Epithelial cell of proximal tubule (primary cell): ENCODE data around the gene ZNF398. TPM values are rescaled to one million over a fixed set of nuclear protein-coding genes. Genes with fewer than 3 reads are reported as not detected.
"Not testable (repeated sequence)": the region's sequence is repeated elsewhere in the genome, so short reads cannot be mapped to it uniquely, and the experiment has no call there.

Source experiments
- DNase-seq: peaks from one replicate; pipeline ENCODE4 v3.0.0-alpha.2; 2011; ENCODE audit warnings: low read depth
- H3K4me3 ChIP-seq: 2 replicates; pipeline ENCODE4 v1.5.1; 2011; ENCODE audit warnings: low read depth, mild to moderate bottlenecking, low read length
- total RNA-seq: library from RNA; depleted of rRNA; stranded (reverse); fragments of >200 nt; gene quantifications from 2 replicates; pipeline ENCODE4 v1.2.3, GENCODE V29; 2015
- TF ChIP-seq, protein P1 (sequence below): conservative IDR thresholded peaks from 2 replicates; pipeline ENCODE4 v1.5.1; 2012; ENCODE audit warnings: low read depth, mild to moderate bottlenecking, low read length

ZNF398 gene
- total RNA-seq, 1 donor from 2014 or later: 11.1 TPM

GRCh38 chr7:149218469-149219420, 71.5 kb downstream of the ZNF398 start:
- H3K4me3 ChIP-seq: no peak overlapping the region
- TF ChIP-seq, protein P1, sequence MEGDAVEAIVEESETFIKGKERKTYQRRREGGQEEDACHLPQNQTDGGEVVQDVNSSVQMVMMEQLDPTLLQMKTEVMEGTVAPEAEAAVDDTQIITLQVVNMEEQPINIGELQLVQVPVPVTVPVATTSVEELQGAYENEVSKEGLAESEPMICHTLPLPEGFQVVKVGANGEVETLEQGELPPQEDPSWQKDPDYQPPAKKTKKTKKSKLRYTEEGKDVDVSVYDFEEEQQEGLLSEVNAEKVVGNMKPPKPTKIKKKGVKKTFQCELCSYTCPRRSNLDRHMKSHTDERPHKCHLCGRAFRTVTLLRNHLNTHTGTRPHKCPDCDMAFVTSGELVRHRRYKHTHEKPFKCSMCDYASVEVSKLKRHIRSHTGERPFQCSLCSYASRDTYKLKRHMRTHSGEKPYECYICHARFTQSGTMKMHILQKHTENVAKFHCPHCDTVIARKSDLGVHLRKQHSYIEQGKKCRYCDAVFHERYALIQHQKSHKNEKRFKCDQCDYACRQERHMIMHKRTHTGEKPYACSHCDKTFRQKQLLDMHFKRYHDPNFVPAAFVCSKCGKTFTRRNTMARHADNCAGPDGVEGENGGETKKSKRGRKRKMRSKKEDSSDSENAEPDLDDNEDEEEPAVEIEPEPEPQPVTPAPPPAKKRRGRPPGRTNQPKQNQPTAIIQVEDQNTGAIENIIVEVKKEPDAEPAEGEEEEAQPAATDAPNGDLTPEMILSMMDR: no peak
- DNase-seq: no peak

DNA sequence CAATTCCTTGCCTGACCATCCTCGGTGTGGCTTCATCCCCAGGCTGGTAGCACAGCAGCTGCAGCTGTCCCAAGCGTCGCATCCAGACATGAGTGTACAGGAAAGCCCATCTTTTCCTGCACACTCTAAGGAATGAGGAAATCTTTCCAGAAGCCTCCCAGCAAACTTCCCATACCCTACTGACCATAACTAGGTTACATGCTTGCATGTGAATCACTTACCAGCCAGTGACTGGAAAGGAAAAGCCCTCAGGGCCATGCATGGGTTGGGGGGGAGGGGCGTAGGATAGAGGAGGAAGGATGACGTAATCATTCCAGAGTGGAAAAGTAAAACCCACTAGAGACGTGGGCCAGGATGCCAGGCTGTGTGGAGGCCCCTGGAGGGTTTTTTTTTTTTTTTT, 73.3 kb downstream of the ZNF398 start:
- no peak for DNase-seq
- no peak overlapping the region for H3K4me3 ChIP-seq
- TF ChIP-seq, protein P1: no peak

GRCh38 chr7:149223176-149223575, 75.9 kb downstream of the ZNF398 start:
- DNase-seq: no peak
- no peak overlapping the region for H3K4me3 ChIP-seq
- TF ChIP-seq, protein P1: no peak

GRCh38 chr7:149223761-149224160, 76.5 kb downstream of the ZNF398 start:
- no peak overlapping the region for H3K4me3 ChIP-seq
- DNase-seq: no peak
- TF ChIP-seq, protein P1: no peak

- no peak for DNase-seq
- TF ChIP-seq, protein P1: no peak
- no peak overlapping the region for H3K4me3 ChIP-seq
These were observed 77.1 kb downstream of the ZNF398 start for GRCh38 chr7:149224352-149224751.

DNA sequence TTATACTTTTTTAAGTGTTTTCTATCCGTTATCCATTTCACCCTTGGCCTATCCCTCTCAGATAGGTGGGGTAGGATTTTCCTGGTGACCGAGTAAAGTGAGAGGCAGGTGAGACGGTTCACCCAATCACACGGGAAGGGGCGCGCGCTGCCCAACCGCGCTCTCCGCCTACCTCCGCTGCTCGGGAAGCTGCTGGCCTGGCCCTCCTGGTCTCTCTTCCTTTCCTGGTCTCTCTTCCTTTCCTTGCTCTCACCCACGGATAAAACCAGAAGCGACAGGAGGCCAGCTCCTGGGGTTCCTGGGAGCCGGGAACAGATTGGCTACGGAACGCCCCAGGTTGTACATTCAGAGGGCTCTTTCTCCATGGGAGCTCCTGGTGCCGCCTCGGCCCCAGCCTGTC, 77.9 kb downstream of the ZNF398 start:
- no peak overlapping the region for H3K4me3 ChIP-seq
- DNase-seq: no peak
- TF ChIP-seq, protein P1: no peak

GRCh38 chr7:149225656-149226055, 78.4 kb downstream of the ZNF398 start:
- TF ChIP-seq, protein P1: no peak
- no peak for DNase-seq
- no peak overlapping the region for H3K4me3 ChIP-seq

DNA sequence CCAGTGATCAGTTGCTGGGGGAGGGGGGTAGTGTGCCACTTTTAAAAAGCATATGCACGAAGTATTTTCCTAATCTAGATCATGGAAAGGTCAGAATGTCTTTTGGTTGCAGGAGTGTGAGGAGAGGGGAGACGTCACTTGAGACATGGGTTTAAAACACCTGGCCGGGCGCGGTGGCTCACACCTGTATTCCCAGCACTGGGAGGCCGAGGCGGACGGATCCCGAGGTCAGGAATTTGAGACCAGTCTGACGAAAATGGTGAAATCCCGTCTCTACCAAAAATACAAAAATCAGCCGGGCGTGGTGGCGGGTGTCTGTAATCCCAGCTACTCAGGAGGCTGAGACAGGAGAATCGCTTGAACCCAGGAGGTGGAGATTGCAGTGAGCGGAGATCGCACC, 79.1 kb downstream of the ZNF398 start:
- DNase-seq, H3K4me3 ChIP-seq: not testable (repeated sequence)
